GM18951 (cell line): ENCODE results near the gene RPTOR.

Source experiments
- POLR2A ChIP-seq: IDR thresholded peaks from 4 replicates; pipeline ENCODE4 v1.6.1; 2011; ENCODE audit warnings: mild to moderate bottlenecking; ENCODE audit not compliant: insufficient read length, insufficient read depth; ENCODE audit errors: extremely low read depth
- in situ Hi-C: fragments of 300-500 bp; cut with MboI; formaldehyde crosslinking; loops from one replicate; pipeline ENCODE4 v1.12.0; 2022; ENCODE audit warnings: low sequenced_read_pairs, mixed read lengths, inconsistent platforms; ENCODE audit not compliant: unreplicated experiment

RPTOR gene

GRCh38 chr17:80904036-80904753, 359.6 kb downstream of the RPTOR start:
- no peak for TF ChIP-seq POLR2A
- in situ Hi-C loops = no loop called here

DNA sequence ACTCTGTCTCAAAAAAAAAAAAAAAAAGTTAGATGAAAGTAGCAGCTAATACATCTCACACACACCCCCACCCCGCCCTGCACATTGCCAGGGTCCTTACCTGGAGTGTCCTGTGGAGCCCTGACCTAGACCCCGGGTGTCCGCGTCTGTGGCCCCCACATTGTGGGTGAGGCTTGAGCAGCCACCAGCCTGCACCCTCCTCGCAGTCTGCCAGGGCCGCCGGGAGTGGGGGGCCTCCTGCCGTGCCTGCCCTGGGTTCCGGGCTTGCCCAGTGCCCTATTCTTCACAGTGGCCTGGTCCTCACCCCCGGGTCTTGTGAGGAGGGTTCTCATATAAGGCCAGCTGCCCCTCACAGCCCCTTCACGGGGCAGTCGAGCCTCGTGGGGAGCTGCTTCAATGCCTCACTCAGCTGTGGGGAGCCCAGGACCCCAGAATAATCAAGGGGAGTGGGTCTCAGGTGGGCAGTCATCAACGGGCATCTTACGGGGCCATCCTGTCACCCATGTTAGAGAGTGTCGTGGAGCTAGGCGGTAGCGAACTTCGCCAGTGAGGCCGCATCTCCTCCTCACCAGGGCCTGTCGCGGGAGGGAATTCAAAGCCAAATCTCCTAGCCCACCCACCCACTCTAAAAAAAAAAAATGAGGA, 361.1 kb downstream of the RPTOR start:
- TF ChIP-seq POLR2A = no peak
- in situ Hi-C loops = no loop called here

- in situ Hi-C loops = no loop called here
- no peak for TF ChIP-seq POLR2A
Observed at GRCh38 chr17:80906364-80907259, 362.0 kb downstream of the RPTOR start.

DNA sequence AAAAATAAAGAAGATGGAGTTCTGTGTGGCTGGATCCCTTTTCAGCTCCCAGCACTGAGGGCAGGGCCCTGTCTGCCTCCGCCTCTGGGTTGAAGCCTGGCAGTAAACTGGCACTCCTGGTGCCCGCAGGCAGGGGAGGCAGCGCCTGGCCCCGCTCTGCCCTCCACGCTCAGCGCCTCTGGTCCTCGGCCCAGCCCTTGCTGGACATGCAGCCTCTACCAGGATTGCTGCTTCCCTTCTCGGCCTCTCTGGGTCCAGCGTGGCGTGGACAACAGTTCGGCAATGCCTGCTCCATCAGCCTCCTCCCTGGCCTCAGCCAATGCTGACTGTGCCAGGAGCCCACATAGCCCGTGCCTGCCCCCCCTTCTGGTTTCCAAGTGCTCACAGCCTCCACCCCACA, 362.6 kb downstream of the RPTOR start:
- in situ Hi-C loops = no loop called here

DNA sequence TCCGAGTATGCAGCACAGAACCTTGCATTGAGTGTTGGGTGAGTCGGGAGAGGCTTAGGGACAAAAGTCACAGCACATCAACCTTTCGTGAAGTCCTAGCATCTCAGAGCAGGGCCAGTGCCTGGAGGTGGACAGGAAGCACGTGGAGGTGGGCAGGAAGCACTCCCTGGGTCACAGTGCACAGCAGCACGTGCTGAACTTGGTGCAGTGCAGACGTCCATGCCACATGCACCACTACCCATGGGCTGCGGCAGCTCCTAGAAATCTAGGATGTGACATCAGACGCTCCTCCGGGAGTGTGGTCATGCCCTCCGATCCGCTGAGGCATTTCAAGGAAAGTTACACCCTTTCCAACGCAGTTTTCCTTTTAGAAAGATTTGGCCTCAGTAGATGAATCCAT, 363.6 kb downstream of the RPTOR start:
- in situ Hi-C loops = no loop called here
- no peak for TF ChIP-seq POLR2A

More for the DNA sequence above, 362.6 kb downstream of the RPTOR start:
- no peak for TF ChIP-seq POLR2A

DNA sequence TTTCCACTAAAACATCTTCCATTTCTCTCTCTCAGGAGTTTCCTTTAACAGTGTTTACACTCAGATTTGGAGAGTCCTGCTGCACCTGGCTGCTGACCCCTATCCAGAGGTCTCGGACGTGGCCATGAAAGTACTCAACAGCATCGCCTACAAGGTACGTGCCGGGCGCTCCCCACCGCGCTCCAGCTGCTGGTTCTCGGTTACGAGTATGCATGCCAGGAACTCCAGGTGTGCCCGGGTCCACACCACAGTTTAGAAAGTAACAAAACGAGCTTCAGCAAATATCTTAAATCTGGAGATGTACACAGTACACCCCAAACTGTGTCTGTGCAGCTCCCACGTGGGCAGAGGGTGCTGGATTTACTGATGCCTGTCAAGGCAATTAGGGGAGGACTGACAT, 364.1 kb downstream of the RPTOR start:
- TF ChIP-seq POLR2A = no peak
- in situ Hi-C loops = no loop called here

DNA sequence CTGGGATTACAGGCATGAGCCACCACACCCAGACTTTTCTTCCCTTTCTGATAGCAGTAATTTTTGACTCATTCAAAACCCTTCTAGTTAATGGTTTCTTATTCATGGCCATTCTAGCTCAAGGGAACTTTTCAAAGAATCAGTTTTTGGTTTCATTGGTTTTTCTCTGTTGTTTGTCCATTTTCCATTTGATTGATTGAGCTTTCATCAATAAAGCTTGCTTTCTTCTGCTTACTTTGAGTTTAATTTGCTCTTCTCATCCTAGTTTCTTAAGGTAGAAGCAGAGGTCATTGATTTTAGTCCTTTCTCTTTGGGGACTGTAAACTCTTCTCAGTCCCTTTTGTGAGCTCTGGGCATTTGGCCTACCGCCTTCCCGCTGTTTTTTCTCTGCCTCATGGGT, 365.0 kb downstream of the RPTOR start:
- in situ Hi-C loops = no loop called here
- no peak for TF ChIP-seq POLR2A

DNA sequence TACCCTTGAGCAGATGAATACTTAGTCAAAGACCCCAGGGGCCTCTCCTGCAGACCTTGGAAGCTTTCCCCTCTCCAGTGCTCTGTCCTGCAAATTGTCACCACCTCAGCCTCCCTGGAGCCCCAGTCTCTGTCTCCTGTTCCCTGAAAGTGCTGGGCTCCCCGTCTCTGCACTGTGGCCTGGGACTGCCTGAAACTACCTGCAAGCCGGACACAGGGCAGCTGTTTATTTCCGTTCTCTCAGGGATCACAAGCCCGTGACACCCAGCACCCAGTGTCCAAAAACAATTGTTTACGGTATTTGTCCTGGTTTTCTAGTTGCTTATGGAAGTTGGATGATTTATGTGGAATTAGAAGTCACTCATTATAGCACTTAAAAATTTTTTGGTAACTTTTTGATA, 365.4 kb downstream of the RPTOR start:
- in situ Hi-C loops = no loop called here
- no peak for TF ChIP-seq POLR2A

DNA sequence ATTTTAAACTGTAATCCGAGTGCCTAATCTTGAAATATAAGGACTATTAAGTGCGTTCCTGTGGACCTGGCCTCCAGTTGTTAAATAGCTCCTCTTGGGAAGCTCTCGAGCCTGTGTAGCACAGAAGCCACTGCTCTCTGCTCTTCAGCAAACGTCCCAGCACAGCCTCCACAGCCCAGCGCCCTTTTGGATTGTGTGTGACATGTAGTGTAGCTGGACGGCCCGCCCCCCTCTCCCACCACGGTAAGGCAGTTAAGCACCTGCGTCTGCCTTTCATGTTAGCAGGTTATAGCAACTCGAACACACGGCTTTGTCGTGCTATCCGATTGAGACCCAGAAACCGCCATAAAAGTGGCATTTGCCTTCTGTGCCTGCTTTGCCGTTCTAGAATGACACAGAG, 367.8 kb downstream of the RPTOR start:
- no peak for TF ChIP-seq POLR2A
- in situ Hi-C loops = no loop called here

DNA sequence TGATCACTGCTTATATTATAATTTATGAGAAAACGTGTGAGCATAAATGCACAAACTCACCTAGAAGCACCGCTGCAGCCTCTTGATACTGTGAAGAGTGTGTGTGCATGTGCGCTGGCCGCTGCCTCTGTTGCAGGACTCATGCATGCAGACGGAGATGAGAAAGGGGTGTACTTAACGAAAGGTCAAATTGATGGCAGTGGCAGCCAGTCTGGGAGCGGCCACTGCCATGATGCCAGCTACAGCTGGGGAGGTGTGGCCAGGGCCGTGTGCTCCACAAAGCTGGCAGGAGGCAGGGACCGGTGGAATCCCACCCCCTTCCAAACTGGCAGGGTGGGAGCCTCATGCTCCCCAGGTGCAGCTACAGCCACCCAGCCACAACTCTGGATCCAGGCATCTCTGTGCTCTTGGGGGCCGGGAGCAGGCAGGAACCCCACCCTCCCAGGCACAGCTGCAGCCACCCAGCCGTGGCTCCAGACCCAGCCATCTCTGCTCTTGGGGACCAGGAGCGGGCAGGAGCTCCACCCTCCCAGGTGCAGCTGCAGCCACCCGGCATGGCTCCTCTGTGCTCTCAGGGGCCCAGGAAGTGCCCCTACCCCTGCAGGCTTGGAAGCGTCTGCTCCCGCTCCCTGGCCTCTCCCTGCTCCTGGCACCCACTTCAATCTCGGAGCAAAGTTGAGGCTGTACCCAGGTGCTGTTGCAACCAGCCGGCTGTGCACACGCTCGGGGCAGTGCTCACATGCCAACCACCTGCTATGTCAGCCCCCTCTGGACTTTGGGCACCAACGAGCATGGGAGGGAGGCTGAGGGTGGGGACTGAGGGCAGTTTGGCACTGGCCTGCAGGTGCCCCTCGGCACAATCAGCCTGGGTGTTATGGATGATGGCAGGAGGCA, 369.5 kb downstream of the RPTOR start:
- no peak for TF ChIP-seq POLR2A
- in situ Hi-C loops = no loop called here

- TF ChIP-seq POLR2A = no peak
- in situ Hi-C loops = no loop called here
Observed at GRCh38 chr17:80916246-80916645, 371.6 kb downstream of the RPTOR start.

DNA sequence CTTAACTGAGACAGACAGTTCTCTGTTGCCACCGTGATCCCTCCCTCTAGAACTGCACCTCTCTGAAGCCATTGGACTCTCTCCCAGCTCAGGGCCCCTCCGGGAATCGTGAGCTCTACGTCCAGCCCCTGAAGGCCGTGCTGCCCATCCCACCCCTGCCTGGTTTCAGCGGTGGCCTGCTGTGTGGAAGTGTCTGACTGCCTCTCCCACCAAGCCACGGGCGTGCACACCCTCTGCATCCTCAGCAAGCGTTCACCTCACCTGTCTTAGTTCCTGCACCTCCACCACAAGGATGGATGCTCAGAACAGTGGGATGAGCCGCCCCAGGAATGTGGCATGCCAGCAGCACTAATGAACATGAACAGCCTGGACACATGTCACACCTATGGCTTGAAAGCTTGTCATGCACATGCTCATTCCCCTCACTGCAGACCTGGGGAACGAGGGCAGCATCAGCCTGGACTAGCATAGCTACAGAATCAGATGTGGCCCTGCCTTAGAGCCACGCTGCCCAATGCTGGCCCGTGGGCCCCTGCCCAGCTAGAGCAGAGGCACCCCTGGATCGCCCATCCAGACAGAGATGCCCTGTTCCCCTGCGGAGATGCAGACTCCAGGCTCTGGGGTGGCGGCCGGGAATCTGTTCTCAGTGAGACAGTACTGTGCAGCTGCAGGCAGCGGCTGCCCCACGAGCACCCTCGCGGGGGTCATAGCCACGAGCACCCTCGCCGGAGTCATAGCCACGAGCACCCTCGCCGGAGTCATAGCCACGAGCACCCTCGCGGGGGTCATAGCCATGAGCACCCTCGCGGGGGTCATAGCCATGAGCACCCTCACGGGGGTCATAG, 373.3 kb downstream of the RPTOR start:
- in situ Hi-C loops = no loop called here
- TF ChIP-seq POLR2A = no peak
